Caco-2 (cell line): ENCODE measurements around the gene SLC35E4. TPM values are rescaled to one million over a fixed set of nuclear protein-coding genes. Genes with fewer than 3 reads are reported as not detected.
"Not testable (repeated sequence)": the region's sequence is repeated elsewhere in the genome, so short reads cannot be mapped to it uniquely, and the experiment has no call there.

ENCODE experiments used
- BruUV-seq: library from RNA; stranded (reverse); fragments of 400-500 nt; replicated peaks from 2 replicates; lab custom pipeline; 2021; lab: Mats Ljungman, UMichigan
- CTCF ChIA-PET: fragments of 300-600 bp; sonication (Branson Sonifier 250); formaldehyde crosslinking; loops from one replicate; lab custom pipeline; 2022; ENCODE audit warnings: antibody characterized with exemption; lab: Charles Lee
- POLR2A ChIA-PET: fragments of 300-600 bp; sonication (Branson Sonifier 250); formaldehyde crosslinking; loops from one replicate; lab custom pipeline; 2022; ENCODE audit warnings: antibody characterized with exemption; lab: Charles Lee
- DNase-seq, 2 experiments: peaks; one replicate each; pipeline versions ENCODE4 v3.0.0 to v3.0.0-alpha.2; 2020 to 2022
- H3K27me3 ChIP-seq: replicated peaks from 2 replicates; pipeline ENCODE4 v1.6.0; 2011; ENCODE audit warnings: low read length; ENCODE audit not compliant: control insufficient read depth, insufficient read depth
- H3K36me3 ChIP-seq: 2 replicates; pipeline ENCODE4 v1.5.1; 2011; ENCODE audit warnings: low read length; ENCODE audit not compliant: control insufficient read depth, insufficient read depth
- H3K4me1 ChIP-seq: fragments of 250-450 bp; sonication (Bioruptor Pico); 2 replicates; pipeline ENCODE4 v1.5.1; 2020; ENCODE audit warnings: mild to moderate bottlenecking
- H3K4me3 ChIP-seq: 2 replicates; pipeline ENCODE4 v1.5.1; 2011; ENCODE audit warnings: low read depth, mild to moderate bottlenecking, control low read depth, low read length
- H3K9me3 ChIP-seq: fragments of 250-450 bp; sonication (Bioruptor Pico); 2 replicates; pipeline ENCODE4 v1.5.1; 2020; ENCODE audit warnings: mild to moderate bottlenecking, moderate library complexity
- H3K27ac Mint-ChIP-seq: one replicate; pipeline ENCODE4 v1.8.0; 2022; ENCODE audit warnings: mixed read lengths; ENCODE audit not compliant: unreplicated experiment
- H3K27me3 Mint-ChIP-seq: one replicate; pipeline ENCODE4 v1.8.0; 2022; ENCODE audit warnings: mixed read lengths; ENCODE audit not compliant: insufficient read depth, unreplicated experiment
- H3K36me3 Mint-ChIP-seq: one replicate; pipeline ENCODE4 v1.8.0; 2022; ENCODE audit warnings: mild to moderate bottlenecking, mixed read lengths; ENCODE audit not compliant: insufficient read depth, unreplicated experiment
- H3K4me1 Mint-ChIP-seq: one replicate; pipeline ENCODE4 v1.8.0; 2022; ENCODE audit warnings: low read depth, mixed read lengths; ENCODE audit not compliant: unreplicated experiment
- H3K4me3 Mint-ChIP-seq: one replicate; pipeline ENCODE4 v1.8.0; 2022; ENCODE audit warnings: mild to moderate bottlenecking, moderate library complexity, mixed read lengths; ENCODE audit not compliant: unreplicated experiment
- H3K9me3 Mint-ChIP-seq: one replicate; pipeline ENCODE4 v1.8.0; 2022; ENCODE audit warnings: mixed read lengths; ENCODE audit not compliant: unreplicated experiment
- CTCF ChIP-seq, 2 experiments: fragments of 200-600 bp in 1 of 2; IDR thresholded peaks; 1 replicate in 1 of 2; 2 replicates in 1 of 2; pipeline versions ENCODE4 v1.5.1 to v1.8.0; 2011 to 2022; ENCODE audit warnings: antibody characterized with exemption in 1 of 2, control low read depth in 1 of 2, inconsistent platforms in 1 of 2, low read depth in 1 of 2, low read length in 1 of 2, mild to moderate bottlenecking in 1 of 2, moderate library complexity in 1 of 2; ENCODE audit not compliant: insufficient read depth in 1 of 2, severe bottlenecking in 1 of 2, unreplicated experiment in 1 of 2
- intact Hi-C: fragments of 100-400 bp; cut with micrococcal nuclease; formaldehyde crosslinking; loops from one replicate; pipeline ENCODE4 v1.10.0; 2022; ENCODE audit not compliant: unreplicated experiment
- total RNA-seq: library from RNA; stranded (reverse); gene quantifications from 2 replicates; pipeline ENCODE4 v1.2.3, GENCODE V29; 2022

SLC35E4 gene
- total RNA-seq, 1 experiment from 2014 or later = 0.27 TPM

GRCh38 chr22:30615543-30615954 is 20.0 kb upstream of the SLC35E4 start:
- no peak overlapping the region for H3K27ac Mint-ChIP-seq
- intact Hi-C loops = no loop called here

GRCh38 chr22:30617819-30618218 is 17.8 kb upstream of the SLC35E4 start:
- Histone ChIP-seq H3K4me1 (no peaks in the 10 kb centered on the region), H3K36me3 (no peaks in the 10 kb centered on the region), H3K4me3 (no peak overlapping the region), H3K27me3 (no peaks in the 10 kb centered on the region), H3K9me3 (no peaks in the 10 kb centered on the region)
- no peak overlapping the region for H3K4me3 Mint-ChIP-seq
- H3K9me3 Mint-ChIP-seq = no peaks in the 10 kb centered on the region
- no TSS peak for BruUV-seq
- CTCF ChIA-PET = interaction anchor here (1.6 kb wide), 1 partner anchor 11 kb away, joined by 3 read pairs; the partner anchor contains the start of gene TCN2
- intact Hi-C loops = no loop called here
- H3K4me1 Mint-ChIP-seq = no peaks in the 10 kb centered on the region
- no peaks in the 10 kb centered on the region for H3K36me3 Mint-ChIP-seq
- no peak for TF ChIP-seq CTCF (IDR thresholded peaks at IDR 0.05; ENCODE audit: insufficient read depth in 1 of 2, low read depth in 1 of 2, low read length in 1 of 2, severe bottlenecking in 1 of 2, unreplicated experiment in 1 of 2)
- POLR2A ChIA-PET = no interaction called here
- H3K27me3 Mint-ChIP-seq = no peaks in the 10 kb centered on the region
- no peak overlapping the region for H3K27ac Mint-ChIP-seq
- no peak for DNase-seq

More at GRCh38 chr22:30615543-30615954, 20.0 kb upstream of the SLC35E4 start:
- no peak for TF ChIP-seq CTCF (IDR thresholded peaks at IDR 0.05; ENCODE audit: insufficient read depth in 1 of 2, low read depth in 1 of 2, low read length in 1 of 2, severe bottlenecking in 1 of 2, unreplicated experiment in 1 of 2)
- H3K9me3 ChIP-seq = no peaks in the 10 kb centered on the region
- POLR2A ChIA-PET = no interaction called here
- no peaks in the 10 kb centered on the region for H3K36me3 ChIP-seq
- CTCF ChIA-PET = no interaction called here
- Mint-ChIP-seq H3K4me1 (no peaks in the 10 kb centered on the region), H3K27me3 (no peaks in the 10 kb centered on the region), H3K36me3 (no peaks in the 10 kb centered on the region), H3K4me3 (no peak overlapping the region), H3K9me3 (no peaks in the 10 kb centered on the region)
- H3K27me3 ChIP-seq = no peaks in the 10 kb centered on the region
- H3K4me3 ChIP-seq = no peak overlapping the region
- DNase-seq = no peak
- no TSS peak for BruUV-seq
- H3K4me1 ChIP-seq = no peaks in the 10 kb centered on the region

GRCh38 chr22:30619909-30620308 is 15.7 kb upstream of the SLC35E4 start:
- not testable (repeated sequence) for H3K4me3 ChIP-seq
- POLR2A ChIA-PET = interaction anchor here (1.2 kb wide), 1 partner anchor 13 kb away, joined by 8 read pairs; the partner anchor contains the start of gene TCN2

More at GRCh38 chr22:30619909-30620308, 15.7 kb upstream of the SLC35E4 start:
- H3K4me1 Mint-ChIP-seq, H3K4me3 Mint-ChIP-seq, H3K27ac Mint-ChIP-seq, H3K9me3 ChIP-seq, H3K36me3 ChIP-seq, H3K4me1 ChIP-seq, intact Hi-C loops, H3K27me3 ChIP-seq, DNase-seq, BruUV-seq, H3K36me3 Mint-ChIP-seq, H3K27me3 Mint-ChIP-seq, H3K9me3 Mint-ChIP-seq: not testable (repeated sequence)
- CTCF ChIA-PET = interaction anchor here (0.6 to 1.4 kb wide), 2 partner anchors 15 to 47 kb away, joined by 3 to 6 read pairs; no protein-coding TSS in a partner anchor
